GM19193 (cell line): ENCODE results near the gene KCNH1.

Experiments
- POLR2A ChIP-seq: IDR thresholded peaks from 4 replicates; pipeline ENCODE4 v1.6.1; 2011; ENCODE audit not compliant: insufficient read depth, insufficient read length; ENCODE audit errors: extremely low read depth

Gene KCNH1

DNA sequence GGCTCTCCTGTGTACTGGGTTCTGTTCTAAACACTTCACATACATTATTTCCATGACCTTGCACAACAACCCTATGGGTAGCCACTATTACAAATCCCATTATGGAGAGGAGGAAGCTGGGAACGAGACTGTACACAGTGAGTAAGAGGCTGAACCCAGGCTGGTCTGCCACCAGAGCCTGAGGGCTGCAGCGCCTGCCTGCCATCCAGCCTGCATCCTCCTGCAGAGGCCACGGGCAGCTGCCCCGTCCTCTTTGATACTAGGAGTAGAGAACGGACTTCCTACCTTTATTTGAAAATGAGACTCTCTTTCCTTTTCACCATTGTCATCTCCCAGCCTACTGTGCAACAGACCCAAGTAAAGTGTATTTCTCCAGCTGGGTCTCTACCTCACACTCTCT, 435.3 kb downstream of the KCNH1 start:
- TF ChIP-seq POLR2A, result no peak

DNA sequence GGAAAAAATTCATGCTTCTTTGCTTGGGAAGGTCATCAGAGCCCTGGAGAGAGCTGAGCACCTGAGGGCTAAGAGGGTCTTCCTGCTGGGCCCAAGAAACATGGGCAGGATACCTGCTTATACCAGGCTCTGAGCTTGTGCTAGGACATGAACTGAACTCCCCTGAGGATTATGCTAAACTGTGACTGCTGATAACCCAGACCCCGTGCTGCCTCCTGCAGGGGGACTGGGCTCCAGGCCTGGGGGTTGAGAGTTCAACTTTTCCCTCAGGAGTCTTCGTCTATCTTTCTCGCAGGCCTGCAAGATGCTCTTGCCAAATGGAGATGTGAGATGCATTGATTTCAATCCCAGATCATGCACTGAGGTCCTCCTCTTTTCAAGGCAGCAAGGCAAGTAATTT, 436.8 kb downstream of the KCNH1 start:
- TF ChIP-seq POLR2A, result no peak

GRCh38 chr1:210696709-210697108, 437.2 kb downstream of the KCNH1 start:
- TF ChIP-seq POLR2A, result no peak

- TF ChIP-seq POLR2A, result no peak
Observed at GRCh38 chr1:210695026-210695425, 438.9 kb downstream of the KCNH1 start.

- TF ChIP-seq POLR2A, result no peak
Observed at GRCh38 chr1:210692796-210693195, 441.2 kb downstream of the KCNH1 start.

DNA sequence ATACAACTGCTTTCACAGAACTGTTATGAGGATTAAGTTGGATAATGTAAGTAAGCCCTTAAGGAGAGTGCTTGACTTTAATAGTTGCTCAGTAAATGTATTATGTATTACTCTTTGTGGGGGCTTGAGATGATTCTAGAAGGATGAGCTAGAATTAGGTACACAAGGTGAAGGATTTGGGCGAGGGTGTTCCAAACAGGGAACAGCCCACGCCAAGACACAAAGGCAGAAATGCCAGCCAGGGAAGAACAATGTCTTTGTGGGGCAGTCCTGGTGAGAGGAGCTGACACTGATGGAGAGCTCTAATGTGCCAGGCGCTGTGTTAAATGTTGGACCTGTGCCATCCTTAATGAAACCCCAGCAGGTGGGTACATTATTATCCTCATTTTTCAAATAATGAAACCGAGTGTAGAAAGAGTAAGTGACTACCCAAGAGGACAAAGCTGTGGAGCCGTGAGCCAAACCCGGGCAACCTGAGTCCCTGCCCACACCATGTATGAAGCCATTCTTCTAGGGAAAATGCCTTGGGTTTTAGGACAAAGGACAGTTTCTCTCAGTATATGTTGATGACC, 442.8 kb downstream of the KCNH1 start:
- TF ChIP-seq POLR2A, result no peak

- TF ChIP-seq POLR2A, result no peak
Observed at GRCh38 chr1:210690236-210690635, 443.7 kb downstream of the KCNH1 start.

GRCh38 chr1:210689826-210690225, 444.1 kb downstream of the KCNH1 start:
- TF ChIP-seq POLR2A, result no peak

GRCh38 chr1:210688512-210689234, 445.3 kb downstream of the KCNH1 start:
- TF ChIP-seq POLR2A, result no peak

- no peak for TF ChIP-seq POLR2A
Observed at GRCh38 chr1:210687582-210688279, 446.2 kb downstream of the KCNH1 start.

GRCh38 chr1:210686841-210687240, 447.1 kb downstream of the KCNH1 start:
- no peak for TF ChIP-seq POLR2A

DNA sequence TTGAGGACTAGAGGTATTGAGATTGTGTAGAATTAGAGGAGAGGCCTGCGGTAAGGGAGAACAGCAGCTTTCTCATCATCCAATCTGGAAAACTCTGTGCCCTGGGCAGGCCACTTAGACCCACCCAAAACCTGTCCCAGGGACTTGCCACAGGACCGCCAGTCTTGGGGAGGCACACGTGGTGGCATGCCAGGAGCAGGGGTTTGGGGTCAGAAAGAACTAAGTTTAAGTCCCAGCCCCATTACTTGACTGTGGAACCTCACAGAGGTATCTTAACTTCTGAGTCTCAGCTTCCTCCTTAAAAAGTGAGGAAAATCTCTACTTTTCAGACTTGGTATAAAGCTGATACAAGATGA, 448.7 kb downstream of the KCNH1 start:
- TF ChIP-seq POLR2A, result no peak

DNA sequence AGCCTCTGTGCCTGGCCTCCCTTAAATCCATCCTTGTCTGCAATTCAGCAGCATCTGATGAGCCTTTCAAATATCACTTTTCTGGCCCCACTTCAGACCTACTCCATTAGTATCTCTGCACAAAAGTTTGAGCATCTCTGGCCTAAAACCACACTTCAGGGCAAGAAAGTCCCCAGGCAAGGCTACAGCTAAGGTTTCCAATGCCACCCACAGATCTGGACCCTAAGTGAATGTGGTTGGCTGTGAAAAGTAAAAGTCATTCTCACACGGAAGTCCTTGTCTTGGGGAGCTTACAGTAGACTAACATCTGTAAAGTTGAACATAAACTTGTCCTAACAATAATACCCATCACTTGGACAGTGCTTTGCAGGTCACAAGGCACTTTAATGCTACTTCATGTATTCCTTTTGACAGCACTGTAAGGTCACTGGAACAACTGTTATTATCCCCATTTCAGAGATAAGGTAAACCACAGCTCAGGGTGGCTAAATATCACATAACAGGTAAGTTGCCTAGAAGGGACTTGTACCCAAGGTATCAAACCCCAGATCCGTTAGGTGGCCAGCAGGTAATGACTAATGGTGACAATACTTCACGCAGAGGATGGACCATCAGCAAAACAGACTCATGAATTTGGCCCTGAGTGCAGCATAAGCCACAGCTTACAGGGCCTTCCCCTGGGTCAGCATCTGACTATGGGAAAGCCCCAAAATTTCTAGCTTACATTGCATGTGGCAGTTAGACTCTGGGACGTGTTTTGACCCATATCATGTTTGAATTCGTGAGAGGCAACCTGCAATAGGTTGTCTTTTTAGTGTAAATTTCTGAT, 449.3 kb downstream of the KCNH1 start:
- no peak for TF ChIP-seq POLR2A

DNA sequence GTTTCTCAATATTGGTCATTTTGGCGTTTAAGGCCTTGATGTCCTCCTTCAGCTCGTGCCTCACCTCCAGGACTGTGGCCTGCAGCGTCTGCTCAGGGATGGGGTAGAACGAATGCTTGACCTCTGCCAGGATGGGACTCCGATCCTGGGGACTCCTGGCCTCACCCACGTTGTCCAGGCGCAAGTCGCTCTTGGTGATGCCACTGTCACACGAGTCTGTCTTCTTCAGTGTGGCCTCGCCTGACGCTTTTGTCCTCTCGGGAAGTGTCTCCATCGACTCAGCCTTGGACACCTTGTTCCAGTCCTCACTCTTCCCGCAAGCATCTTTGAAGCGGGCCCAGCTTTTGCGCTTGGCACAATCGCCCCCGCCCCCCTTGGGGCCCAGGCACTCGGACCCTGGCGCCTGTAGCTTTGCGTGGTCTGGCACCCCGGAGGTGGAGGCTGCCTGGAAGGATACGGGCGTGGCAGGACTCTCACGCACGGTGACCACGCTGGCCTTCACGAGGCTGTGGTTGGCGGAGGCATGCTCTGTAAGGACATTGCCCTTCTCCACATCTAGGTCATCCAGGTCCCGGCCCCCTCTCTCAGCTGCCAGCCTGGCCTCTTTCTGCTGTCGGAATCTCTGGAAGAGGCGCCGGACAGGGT, 450.4 kb downstream of the KCNH1 start:
- no peak for TF ChIP-seq POLR2A

DNA sequence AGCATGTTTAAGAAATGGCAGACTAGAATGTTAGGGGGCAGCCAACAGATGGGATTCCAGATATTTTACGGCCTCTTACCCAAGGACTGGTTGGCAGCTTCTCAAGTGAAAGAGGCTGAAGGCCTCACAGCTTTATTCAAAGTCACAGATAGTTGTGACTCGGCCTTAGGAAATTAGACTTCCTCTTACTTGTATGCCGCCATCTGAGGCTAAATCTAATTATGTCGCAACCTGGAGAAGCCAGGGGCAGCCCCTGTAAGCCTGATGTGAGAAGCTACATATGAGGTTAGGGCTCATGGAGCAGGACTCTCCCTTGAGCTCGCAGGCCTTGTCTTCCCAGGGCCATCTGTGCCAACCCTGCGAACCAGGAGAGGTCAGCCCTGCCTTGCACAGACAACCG, 452.8 kb downstream of the KCNH1 start:
- TF ChIP-seq POLR2A, result no peak
